ENCODE data around the gene PCED1B. TPM values are rescaled to one million over a fixed set of nuclear protein-coding genes. Genes with fewer than 3 reads are reported as not detected.

Gene PCED1B
- total and polyA plus RNA-seq, 2 experiments from 2014 or later: 5.1 to 6.6 TPM

DNA sequence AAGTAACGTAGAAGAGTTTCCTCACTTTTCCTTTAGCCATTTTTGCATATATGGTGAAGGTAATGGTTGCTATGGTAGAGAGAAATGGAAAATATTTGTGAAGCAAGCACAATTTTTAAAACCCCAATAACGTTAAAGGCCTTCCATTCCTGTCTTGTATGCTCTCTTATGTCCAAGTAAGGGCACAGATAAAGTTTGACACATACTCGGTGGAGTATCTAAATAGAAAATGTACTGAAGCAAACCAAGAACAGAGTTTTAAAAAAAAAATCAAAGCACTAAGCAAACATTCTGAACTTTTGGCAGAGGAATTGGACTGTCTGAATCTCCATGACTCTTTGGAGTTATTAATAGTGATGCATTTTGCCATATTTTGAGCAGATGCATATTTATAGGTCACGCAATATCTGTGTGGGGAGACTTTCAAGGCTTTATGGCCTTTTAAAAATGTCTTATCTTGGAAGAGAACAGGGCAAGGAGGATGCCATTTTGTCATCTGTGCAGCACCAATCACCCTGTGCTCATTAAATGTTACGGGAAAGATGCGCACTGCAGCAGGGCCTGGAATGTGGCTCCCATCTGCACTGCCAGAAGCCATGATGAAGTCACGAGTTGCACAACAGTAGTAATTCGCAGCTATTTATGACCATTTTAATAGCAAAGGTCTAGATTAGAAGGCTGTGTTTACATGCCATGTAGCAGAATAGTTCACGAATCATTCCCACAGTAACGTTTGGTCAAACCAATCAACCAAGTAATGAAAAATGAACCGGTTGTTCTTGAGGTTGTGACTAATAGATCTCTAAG is 23.6 kb downstream of the PCED1B start:
- no peaks in the 10 kb centered on the region for H3K79me2 ChIP-seq (replicated peaks; ENCODE audit: insufficient read depth)
- ATAC-seq (no peak), DNase-seq (ENCODE audit: low spot score) (no peak)
- no peaks in the 10 kb centered on the region for H3K36me3 ChIP-seq (ENCODE audit: insufficient read depth)
- Mint-ChIP-seq H3K27ac (no peak overlapping the region), H3K27me3 (ENCODE audit: insufficient read depth, low read depth, poor library complexity) (peaks cover 4% of the 10 kb centered on the region), H3K36me3 (ENCODE audit: low read depth) (no peaks in the 10 kb centered on the region), H3K4me3 (no peak overlapping the region), H3K4me1 (peaks cover 10% of the 10 kb centered on the region), H3K9me3 (no peaks in the 10 kb centered on the region)
- no peak overlapping the region for H3K27ac ChIP-seq (ENCODE audit: low read depth)
- H3K4me2 ChIP-seq: no peak overlapping the region
- H3K4me1 ChIP-seq (ENCODE audit: insufficient read depth): no peaks in the 10 kb centered on the region
- no peaks in the 10 kb centered on the region for H3K27me3 ChIP-seq (ENCODE audit: insufficient read depth)
- H3K4me3 ChIP-seq: no peak overlapping the region
- no peak overlapping the region; the same call in 1 of the 2 replicates for H2AFZ ChIP-seq
- TF ChIP-seq STAT1 (IDR thresholded peaks at IDR 0.05; ENCODE audit: unreplicated experiment) (no peak), ETS1 (IDR thresholded peaks at IDR 0.05) (no peak), EZH2 (IDR thresholded peaks at IDR 0.05; ENCODE audit: low read depth, unreplicated experiment) (no peak), JUNB (IDR thresholded peaks at IDR 0.05; ENCODE audit: unreplicated experiment) (no peak), ZNF331 (CRISPR knock-in tag; IDR thresholded peaks at IDR 0.05; ENCODE audit: low read depth) (no peak), CREB1 (CRISPR knock-in tag; IDR thresholded peaks at IDR 0.05; ENCODE audit: low read depth) (no peak), ZNF114 (CRISPR knock-in tag; IDR thresholded peaks at IDR 0.05) (no peak), EZH2phosphoT487 (IDR thresholded peaks at IDR 0.05; ENCODE audit: unreplicated experiment) (no peak), REST (IDR thresholded peaks at IDR 0.05; ENCODE audit: unreplicated experiment) (no peak), POLR2AphosphoS5 (IDR thresholded peaks at IDR 0.05; ENCODE audit: low read depth) (no peak), NANOG (IDR thresholded peaks at IDR 0.05; ENCODE audit: borderline replicate concordance) (no peak)
- TF ChIP-seq, protein P1, sequence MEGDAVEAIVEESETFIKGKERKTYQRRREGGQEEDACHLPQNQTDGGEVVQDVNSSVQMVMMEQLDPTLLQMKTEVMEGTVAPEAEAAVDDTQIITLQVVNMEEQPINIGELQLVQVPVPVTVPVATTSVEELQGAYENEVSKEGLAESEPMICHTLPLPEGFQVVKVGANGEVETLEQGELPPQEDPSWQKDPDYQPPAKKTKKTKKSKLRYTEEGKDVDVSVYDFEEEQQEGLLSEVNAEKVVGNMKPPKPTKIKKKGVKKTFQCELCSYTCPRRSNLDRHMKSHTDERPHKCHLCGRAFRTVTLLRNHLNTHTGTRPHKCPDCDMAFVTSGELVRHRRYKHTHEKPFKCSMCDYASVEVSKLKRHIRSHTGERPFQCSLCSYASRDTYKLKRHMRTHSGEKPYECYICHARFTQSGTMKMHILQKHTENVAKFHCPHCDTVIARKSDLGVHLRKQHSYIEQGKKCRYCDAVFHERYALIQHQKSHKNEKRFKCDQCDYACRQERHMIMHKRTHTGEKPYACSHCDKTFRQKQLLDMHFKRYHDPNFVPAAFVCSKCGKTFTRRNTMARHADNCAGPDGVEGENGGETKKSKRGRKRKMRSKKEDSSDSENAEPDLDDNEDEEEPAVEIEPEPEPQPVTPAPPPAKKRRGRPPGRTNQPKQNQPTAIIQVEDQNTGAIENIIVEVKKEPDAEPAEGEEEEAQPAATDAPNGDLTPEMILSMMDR (conservative IDR thresholded peaks at IDR 0.05; ENCODE audit: low read depth in 2 of 2): no peak
- TF ChIP-seq, protein P2, sequence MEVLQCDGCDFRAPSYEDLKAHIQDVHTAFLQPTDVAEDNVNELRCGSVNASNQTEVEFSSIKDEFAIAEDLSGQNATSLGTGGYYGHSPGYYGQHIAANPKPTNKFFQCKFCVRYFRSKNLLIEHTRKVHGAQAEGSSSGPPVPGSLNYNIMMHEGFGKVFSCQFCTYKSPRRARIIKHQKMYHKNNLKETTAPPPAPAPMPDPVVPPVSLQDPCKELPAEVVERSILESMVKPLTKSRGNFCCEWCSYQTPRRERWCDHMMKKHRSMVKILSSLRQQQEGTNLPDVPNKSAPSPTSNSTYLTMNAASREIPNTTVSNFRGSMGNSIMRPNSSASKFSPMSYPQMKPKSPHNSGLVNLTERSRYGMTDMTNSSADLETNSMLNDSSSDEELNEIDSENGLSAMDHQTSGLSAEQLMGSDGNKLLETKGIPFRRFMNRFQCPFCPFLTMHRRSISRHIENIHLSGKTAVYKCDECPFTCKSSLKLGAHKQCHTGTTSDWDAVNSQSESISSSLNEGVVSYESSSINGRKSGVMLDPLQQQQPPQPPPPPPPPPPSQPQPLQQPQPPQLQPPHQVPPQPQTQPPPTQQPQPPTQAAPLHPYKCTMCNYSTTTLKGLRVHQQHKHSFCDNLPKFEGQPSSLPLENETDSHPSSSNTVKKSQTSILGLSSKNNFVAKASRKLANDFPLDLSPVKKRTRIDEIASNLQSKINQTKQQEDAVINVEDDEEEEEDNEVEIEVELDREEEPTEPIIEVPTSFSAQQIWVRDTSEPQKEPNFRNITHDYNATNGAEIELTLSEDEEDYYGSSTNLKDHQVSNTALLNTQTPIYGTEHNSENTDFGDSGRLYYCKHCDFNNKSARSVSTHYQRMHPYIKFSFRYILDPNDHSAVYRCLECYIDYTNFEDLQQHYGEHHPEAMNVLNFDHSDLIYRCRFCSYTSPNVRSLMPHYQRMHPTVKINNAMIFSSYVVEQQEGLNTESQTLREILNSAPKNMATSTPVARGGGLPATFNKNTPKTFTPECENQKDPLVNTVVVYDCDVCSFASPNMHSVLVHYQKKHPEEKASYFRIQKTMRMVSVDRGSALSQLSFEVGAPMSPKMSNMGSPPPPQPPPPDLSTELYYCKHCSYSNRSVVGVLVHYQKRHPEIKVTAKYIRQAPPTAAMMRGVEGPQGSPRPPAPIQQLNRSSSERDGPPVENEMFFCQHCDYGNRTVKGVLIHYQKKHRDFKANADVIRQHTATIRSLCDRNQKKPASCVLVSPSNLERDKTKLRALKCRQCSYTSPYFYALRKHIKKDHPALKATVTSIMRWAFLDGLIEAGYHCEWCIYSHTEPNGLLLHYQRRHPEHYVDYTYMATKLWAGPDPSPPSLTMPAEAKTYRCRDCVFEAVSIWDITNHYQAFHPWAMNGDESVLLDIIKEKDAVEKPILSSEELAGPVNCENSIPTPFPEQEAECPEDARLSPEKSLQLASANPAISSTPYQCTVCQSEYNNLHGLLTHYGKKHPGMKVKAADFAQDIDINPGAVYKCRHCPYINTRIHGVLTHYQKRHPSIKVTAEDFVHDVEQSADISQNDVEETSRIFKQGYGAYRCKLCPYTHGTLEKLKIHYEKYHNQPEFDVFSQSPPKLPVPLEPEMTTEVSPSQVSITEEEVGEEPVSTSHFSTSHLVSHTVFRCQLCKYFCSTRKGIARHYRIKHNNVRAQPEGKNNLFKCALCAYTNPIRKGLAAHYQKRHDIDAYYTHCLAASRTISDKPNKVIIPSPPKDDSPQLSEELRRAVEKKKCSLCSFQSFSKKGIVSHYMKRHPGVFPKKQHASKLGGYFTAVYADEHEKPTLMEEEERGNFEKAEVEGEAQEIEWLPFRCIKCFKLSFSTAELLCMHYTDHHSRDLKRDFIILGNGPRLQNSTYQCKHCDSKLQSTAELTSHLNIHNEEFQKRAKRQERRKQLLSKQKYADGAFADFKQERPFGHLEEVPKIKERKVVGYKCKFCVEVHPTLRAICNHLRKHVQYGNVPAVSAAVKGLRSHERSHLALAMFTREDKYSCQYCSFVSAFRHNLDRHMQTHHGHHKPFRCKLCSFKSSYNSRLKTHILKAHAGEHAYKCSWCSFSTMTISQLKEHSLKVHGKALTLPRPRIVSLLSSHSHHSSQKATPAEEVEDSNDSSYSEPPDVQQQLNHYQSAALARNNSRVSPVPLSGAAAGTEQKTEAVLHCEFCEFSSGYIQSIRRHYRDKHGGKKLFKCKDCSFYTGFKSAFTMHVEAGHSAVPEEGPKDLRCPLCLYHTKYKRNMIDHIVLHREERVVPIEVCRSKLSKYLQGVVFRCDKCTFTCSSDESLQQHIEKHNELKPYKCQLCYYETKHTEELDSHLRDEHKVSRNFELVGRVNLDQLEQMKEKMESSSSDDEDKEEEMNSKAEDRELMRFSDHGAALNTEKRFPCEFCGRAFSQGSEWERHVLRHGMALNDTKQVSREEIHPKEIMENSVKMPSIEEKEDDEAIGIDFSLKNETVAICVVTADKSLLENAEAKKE (CRISPR knock-in tag; IDR thresholded peaks at IDR 0.05): no peak
- no peaks in the 10 kb centered on the region for H4K20me1 ChIP-seq (replicated peaks; ENCODE audit: insufficient read depth)
- H3F3A ChIP-seq (replicated peaks; ENCODE audit: low read depth): no peaks in the 10 kb centered on the region
- H3K9me2 ChIP-seq (ENCODE audit: insufficient read depth): no peaks in the 10 kb centered on the region; the same call in 1 of the 2 replicates

Data from GM23338 (cell line).